Measurements from ENCODE around the gene GTF2H2C.
"Not testable (repeated sequence)": the region's sequence is repeated elsewhere in the genome, so short reads cannot be mapped to it uniquely, and the experiment has no call there.

GTF2H2C gene

GRCh38 chr5:69559908-69560330 lies at the start of gene GTF2H2C:
TSS of gene GTF2H2C (plus strand) at chr5:69560191. CDS start at chr5:69565133, 4,942 bp downstream.
- DNase-seq (ENCODE audit: low read depth in 3 of 3), result peak; percentile 48 to 65 (median 51)

GRCh38 chr5:69510694-69511093 lies 49.3 kb upstream of the GTF2H2C start:
- no peak for DNase-seq (ENCODE audit: low read depth in 3 of 3)

DNA sequence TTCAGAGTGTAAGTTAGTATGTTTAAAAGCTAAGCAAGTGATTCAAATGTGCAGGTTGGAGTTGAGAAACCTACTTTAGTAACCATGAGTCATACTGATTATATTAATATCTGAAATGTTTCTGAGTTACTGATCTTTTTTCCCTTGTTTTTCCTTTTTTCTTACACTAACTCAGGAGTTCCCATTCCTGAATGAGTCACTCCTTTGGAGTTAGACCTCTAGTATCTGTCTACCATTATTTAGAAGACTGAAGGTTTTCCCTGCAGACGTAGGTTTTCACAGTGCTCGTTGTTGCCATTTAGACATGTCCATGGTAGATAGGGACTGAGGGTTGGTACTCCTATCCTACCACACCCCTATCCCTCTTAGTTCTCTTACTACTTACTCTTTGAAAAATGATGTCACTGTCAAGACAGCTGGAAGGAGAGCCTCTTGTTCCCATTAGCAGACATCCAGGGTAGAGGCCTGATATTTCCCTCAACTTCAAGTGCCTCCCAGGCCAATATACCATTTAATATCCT lies 47.2 kb upstream of the GTF2H2C start:
- DNase-seq (ENCODE audit: low read depth in 3 of 3), result no peak

DNA sequence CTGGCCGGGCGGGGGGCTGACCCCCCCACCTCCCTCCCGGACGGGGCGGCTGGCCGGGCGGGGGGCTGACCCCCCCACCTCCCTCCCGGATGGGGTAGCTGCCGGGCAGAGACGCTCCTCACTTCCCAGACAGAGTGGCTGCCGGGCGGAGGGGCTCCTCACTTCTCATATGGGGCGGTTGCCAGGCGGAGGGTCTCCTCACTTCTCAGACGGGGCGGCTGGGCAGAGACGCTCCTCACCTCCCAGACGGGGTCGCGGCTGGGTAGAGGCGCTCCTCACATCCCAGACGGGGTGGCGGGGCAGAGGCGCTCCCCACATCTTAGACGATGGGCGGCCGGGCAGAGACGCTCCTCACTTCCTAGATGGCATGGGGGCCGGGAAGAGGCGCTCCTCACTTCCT lies 44.4 kb upstream of the GTF2H2C start:
- DNase-seq (ENCODE audit: low read depth in 3 of 3), result not testable (repeated sequence)

GRCh38 chr5:69516769-69517168 lies 43.2 kb upstream of the GTF2H2C start:
- DNase-seq (ENCODE audit: low read depth in 3 of 3), result no peak

DNA sequence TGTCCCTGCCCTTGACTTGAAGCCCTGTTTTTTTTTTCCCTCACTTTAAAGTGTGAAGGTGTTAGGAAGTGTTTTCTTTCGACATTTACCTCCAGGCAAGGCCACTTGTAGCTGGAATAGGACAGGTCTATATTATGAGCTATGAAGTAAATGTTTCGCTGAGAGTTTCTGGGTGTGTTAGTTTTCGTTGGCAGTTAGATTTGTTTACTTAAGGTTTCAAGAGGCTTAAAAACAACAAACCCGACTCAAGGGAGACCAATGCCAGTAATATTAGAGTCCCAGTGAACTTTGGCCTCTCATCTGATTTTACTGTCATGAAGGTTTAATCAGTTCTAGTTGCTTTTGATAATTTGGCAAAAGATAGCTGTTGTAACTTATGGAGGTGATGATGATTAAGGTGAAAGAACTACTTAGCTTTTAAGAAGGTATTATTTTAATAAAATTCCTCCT lies 42.2 kb upstream of the GTF2H2C start:
- no peak for DNase-seq (ENCODE audit: low read depth in 3 of 3)

- no peak for DNase-seq (ENCODE audit: low read depth in 3 of 3)
Observed at GRCh38 chr5:69519285-69519684, 40.7 kb upstream of the GTF2H2C start.

DNA sequence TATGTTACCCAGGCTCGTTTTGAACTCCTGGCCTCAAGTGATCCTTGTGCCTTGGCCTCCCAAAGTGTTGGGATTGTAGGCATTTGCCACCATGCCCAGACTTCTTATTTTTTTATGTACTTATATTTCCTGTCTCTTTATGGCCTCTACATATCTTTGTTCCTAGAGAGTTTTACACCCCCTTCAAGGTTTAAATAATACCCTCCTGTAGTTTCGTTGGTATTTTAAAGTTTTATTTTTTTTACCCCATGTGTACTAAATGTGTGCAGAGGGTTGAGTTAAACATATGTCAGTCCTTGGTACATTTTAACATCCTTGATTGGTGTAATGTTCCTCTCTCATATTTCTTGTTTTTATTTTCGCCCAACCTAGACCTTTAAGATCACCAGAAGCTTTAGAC lies 38.0 kb upstream of the GTF2H2C start:
- DNase-seq (ENCODE audit: low read depth in 3 of 3), result no peak

DNA sequence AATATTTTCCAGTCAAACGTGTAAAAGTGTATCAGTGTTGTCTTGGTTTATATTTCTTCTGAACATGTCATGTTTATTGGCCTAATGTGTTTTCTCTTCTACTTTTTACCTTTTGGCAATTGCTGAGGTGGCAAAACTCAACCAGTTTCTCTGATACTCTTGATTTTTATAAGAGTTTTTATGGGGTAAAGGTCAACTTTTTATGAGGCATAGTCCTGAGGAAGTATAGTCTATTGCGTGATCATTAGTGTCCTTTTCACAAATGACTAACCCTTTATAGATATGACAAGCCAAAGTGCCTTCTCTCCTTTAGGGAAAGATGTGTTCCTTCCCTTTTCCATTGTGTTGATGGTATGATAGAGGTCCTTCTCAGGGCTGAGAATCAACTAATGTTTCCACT lies 34.5 kb upstream of the GTF2H2C start:
- no peak for DNase-seq (ENCODE audit: low read depth in 3 of 3)

DNA sequence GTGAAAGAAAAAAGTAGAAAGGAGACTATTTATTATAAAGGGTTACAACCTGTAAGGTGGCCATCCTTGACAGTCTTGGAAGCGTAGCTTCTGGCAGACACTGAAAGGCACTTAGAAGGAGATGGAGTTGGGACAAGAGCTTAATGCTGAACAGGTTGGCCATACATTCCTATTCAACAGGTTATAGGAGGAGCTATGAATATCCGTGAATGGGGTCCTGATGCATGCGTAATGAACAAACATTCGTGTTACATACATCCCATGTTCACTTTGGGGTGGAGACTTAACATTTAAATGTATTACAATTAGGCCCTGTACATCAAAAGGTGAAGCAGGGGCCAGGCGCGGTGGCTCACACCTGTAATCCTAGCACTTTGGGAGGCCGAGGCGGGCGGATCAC lies 33.3 kb upstream of the GTF2H2C start:
- DNase-seq (ENCODE audit: low read depth in 3 of 3), result no peak

DNA sequence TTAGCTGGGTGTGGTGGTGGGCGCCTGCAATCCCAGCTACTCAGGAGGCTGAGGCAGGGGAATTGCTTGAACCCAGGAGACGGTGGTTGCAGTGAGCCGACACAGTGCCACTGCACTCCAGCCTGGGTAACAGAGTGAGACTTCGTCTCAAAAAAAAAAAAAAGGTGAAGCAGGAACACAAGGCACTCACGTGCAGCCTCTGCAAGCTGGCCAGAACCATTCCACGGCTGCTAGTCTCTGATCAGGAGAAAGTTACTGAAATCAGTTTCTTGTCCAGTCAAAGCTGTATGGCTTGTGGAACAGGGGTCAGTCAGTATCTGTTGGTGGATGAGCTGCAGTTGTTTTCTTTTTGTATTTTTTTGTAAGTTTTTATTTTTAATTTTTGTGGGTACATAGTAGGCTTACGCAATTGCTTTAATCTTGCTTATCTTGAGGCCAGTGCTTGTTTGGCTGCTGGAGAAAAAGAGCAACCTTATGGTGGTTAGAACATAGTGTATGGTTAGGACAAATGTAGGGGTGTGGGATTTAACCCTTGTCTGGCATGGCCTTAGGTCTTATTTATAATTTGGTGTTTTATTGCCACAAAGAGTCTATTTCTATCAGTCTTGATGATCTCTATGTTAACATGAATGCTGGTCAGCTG lies 32.7 kb upstream of the GTF2H2C start:
- DNase-seq (ENCODE audit: low read depth in 3 of 3), result no peak

GRCh38 chr5:69528035-69528434 lies 32.0 kb upstream of the GTF2H2C start:
- no peak for DNase-seq (ENCODE audit: low read depth in 3 of 3)

DNA sequence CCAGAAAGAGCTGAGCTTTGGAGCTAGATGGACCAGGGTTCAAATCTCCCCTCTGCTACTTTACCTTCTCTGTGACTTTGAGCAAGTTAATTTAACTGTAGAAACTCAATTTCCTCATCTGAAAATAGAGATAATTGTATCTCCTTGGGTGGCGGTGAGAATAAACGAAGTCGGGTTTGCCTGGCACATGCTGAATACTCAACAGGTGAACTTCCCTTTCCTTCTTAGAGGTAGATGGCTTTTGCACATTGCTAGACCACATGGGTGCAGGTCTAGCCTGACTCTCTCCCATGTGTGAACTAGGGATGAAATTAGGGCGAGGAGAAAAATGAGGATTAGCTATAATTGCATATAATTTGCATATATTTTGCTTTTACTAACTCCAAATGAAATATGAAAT lies 31.4 kb upstream of the GTF2H2C start:
- DNase-seq (ENCODE audit: low read depth in 3 of 3), result no peak

- DNase-seq (ENCODE audit: low read depth in 3 of 3), result no peak
Observed at GRCh38 chr5:69530561-69531405, 29.2 kb upstream of the GTF2H2C start.

DNA sequence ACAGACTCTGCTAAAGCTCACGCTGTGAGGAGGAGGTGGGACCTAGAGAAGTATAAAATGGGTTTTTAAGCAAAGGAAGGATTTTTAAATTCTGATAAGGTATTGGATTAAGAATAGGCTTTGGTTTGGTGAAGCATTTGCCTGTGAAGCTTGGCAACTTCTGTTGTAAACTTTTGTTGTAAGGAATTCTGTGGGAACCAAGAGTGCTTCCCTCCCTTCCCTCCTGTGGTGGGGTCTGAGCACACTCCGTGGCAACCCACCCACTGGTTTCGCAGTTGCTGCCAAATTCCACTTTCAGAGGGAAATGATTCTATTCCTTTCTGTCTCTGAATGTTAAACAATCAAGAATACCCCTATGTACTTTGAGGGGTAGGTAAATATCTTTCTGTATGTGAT lies 28.6 kb upstream of the GTF2H2C start:
- no peak for DNase-seq (ENCODE audit: low read depth in 3 of 3)

DNA sequence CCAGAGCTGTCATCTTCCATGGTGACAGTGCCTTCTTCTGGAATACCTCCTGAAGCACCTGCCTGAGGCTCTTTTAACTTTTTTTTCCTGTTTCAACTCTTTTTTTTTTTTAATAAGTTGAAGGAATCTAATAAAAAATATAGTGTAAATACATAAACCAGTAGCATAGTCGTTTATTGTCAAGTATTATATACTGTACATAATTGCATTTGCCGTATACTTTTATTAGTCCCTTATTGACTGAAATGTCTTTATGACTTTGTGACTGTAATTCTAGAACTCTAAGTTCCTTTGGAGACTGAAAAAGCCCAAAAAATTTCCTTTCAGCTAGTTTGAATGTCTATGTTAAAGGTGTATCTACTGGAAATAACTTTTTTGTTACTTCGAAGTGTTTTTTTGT lies 22.1 kb upstream of the GTF2H2C start:
- not testable (repeated sequence) for DNase-seq (ENCODE audit: low read depth in 3 of 3)

DNA sequence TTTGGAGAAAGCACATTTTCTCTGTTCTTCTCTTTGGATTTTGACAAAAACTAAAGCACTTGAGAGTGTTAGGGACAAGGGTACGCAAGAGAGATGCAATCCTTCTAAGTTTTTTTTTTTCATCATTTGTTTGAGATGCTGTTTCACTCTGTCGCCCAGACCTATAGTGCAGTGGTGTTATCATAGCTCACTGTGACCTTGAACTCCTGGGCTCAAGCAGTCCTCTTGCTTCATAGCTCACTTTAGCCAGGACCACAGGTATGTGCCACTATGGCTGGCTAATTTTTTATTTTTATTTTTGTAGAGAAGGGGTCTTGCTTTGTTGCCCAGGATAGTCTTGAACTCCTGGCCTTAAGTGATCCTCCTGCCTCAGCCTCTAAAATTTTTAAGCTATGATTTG lies 21.3 kb upstream of the GTF2H2C start:
- DNase-seq (ENCODE audit: low read depth in 3 of 3), result not testable (repeated sequence)

GRCh38 chr5:69541347-69541746 lies 18.6 kb upstream of the GTF2H2C start:
- not testable (repeated sequence) for DNase-seq (ENCODE audit: low read depth in 3 of 3)

DNA sequence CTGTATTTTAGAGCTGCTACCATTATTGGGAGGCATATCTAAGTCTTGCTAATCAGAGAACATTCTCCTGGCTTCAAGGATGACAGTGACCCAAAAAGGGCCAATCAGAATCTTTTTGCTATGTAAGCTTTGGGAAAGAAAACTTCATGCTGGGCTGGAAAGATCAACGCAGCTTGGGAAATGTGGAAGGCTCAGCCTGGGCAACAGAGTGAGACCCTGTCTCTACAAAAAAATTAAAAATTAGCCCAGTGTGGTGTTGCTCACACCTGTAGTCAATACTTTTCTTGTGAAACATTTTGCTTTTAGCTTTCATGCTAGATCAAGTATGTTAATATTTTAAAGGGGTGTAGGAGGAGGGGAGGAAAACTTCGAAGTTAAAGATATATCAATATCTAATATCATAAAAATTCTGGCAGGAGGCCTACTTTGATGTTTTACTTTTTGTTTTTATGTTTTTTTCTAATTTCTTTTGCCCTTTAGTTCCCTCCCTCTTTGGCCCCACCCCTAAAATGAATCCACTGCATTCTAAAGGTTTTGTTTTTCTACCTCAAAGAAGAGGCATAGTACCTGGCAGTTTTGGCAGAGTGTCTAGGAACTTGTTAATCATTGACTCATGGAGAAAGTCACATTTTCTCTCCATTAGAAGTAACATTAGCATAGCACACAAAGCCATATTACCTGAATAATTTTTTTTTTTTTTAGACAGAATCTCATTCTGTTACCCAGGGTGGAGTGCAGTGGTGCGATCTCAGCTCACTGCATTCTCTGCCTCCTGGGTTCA lies 17.0 kb upstream of the GTF2H2C start:
- DNase-seq (ENCODE audit: low read depth in 3 of 3), result not testable (repeated sequence)

DNA sequence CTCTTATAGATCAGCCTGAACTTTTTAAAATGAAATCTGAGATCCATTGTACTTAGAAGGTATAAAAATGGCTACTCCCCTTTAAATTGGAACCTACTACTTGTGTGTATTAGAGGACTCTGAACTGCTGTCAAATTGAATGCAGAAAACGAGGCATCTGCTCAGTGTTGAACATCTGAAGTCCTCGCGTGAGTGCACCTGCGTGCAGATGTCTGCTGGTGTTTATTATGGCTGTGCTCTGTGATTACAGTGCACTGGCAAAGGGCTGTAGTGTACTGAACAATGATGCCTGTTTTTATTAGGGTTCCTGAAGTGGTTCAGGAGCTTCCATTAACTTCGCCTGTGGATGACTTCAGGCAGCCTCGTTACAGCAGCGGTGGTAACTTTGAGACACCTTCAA lies 15.4 kb upstream of the GTF2H2C start:
- DNase-seq (ENCODE audit: low read depth in 3 of 3), result not testable (repeated sequence)

DNA sequence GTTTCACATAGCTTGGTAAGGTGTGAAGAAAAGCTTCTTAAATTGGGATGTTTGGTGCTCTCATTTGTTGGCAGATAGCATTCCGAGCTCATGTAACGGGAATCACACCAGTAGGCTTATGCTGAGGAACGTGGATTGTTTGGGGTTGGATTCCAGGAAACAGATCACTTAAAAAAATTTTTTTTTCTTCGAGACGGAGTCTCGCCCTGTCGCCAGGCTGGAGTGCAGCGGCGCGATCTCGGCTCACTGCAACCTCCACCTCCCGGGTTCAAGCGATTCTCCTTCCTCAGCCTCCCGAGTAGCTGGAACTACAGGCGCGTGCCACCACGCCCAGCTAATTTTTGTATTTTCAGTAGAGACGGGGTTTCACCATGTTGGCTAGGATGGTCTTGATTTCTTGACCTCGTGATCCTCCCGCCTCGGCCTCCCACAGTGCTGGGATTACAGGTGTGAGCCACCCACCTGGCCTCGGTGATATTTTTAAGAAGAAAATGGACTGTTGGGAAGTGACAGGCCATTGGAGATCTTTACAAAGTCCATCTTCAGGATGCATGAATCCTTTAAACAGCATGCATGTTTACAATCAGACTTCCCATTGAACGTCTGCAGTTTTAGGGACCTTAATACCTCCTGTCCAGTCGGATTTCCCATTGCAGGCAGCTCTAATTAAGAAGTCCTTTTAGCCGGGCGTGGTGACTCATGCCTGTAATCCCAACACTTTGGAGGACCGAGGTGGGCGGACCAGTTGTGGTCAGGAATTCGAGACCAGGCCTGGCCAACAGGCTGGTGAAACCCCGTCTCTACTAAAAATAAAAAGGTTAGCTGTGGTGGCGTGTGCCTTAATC lies 818 bp downstream of the GTF2H2C start:
- DNase-seq (ENCODE audit: low read depth in 3 of 3), result not testable (repeated sequence)

Measured in stimulated activated CD4-positive, alpha-beta T cell treated with anti-CD3 and anti-CD28 coated beads, TNF-alpha, amount 100 ng/mL, for 48 hours (primary cell).